Measurements from ENCODE around the gene SLCO3A1.

SLCO3A1 gene

GRCh38 chr15:92012881-92013280, 159.4 kb downstream of the SLCO3A1 start:
- DNase-seq (ENCODE audit: extremely low read depth, low read depth): no peak
- TF ChIP-seq CTCF (IDR thresholded peaks at IDR 0.05; ENCODE audit: low read depth, low read length, missing control alignments): no peak
- no peak overlapping the region for H3K4me3 ChIP-seq (replicated peaks; ENCODE audit: low read depth, low read length)

- H3K4me3 ChIP-seq (replicated peaks; ENCODE audit: low read depth, low read length): no peak overlapping the region
- no peak for DNase-seq (ENCODE audit: extremely low read depth, low read depth)
- TF ChIP-seq CTCF (IDR thresholded peaks at IDR 0.05; ENCODE audit: low read depth, low read length, missing control alignments): no peak
Observed at GRCh38 chr15:92014281-92015030, 160.9 kb downstream of the SLCO3A1 start.

- no peak overlapping the region for H3K4me3 ChIP-seq (replicated peaks; ENCODE audit: low read depth, low read length)
- TF ChIP-seq CTCF (IDR thresholded peaks at IDR 0.05; ENCODE audit: low read depth, low read length, missing control alignments): no peak
- DNase-seq (ENCODE audit: extremely low read depth, low read depth): no peak
Observed at GRCh38 chr15:92017882-92018534, 164.5 kb downstream of the SLCO3A1 start.

- DNase-seq (ENCODE audit: extremely low read depth, low read depth): no peak
- H3K4me3 ChIP-seq (replicated peaks; ENCODE audit: low read depth, low read length): no peak overlapping the region
- no peak for TF ChIP-seq CTCF (IDR thresholded peaks at IDR 0.05; ENCODE audit: low read depth, low read length, missing control alignments)
Observed at GRCh38 chr15:92018535-92019239, 165.2 kb downstream of the SLCO3A1 start.

- no peak for DNase-seq (ENCODE audit: extremely low read depth, low read depth)
- no peak overlapping the region for H3K4me3 ChIP-seq (replicated peaks; ENCODE audit: low read depth, low read length)
- no peak for TF ChIP-seq CTCF (IDR thresholded peaks at IDR 0.05; ENCODE audit: low read depth, low read length, missing control alignments)
Observed at GRCh38 chr15:92019706-92020105, 166.2 kb downstream of the SLCO3A1 start.

GRCh38 chr15:92020207-92020606, 166.7 kb downstream of the SLCO3A1 start:
- no peak for DNase-seq (ENCODE audit: extremely low read depth, low read depth)
- no peak for TF ChIP-seq CTCF (IDR thresholded peaks at IDR 0.05; ENCODE audit: low read depth, low read length, missing control alignments)
- H3K4me3 ChIP-seq (replicated peaks; ENCODE audit: low read depth, low read length): no peak overlapping the region
